Hypothalamus (tissue), 51 donors: Measurements from ENCODE around the gene LPXN.

Experiments used
- DNase-seq, 51 donors: peaks; one replicate each; lab custom pipeline; 2025; lab: John Stamatoyannopoulos, UW

The LPXN gene

DNA sequence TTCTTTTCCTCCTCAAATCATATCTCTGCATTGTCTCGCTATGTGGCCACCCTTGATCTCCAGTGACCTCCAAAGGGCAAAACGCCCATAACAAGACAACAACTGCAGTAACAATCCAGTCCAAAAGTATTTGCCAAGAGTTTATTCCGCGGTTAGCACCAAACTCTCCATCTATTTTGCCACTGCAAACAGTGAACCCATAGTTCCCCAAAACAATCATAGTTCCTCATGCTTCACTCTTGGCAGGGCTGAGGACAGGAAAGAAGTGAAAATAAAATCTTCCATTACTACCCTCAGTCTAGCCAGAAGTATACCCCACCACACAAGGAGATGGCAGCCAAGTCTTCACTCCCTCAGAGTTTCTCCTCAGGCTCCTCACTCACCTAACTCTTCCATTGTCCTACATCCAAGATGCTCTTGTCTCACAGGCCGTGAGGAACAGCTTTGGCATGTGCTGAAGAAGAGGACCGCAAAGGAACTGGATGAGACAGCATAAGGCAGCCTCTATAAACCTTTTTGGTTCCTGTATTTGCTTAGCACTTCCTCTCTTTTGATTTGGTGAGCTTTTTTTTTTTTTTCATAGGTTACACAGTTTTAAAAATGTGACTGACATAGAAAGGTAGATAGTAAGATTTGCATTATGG is at the start of gene LPXN:
Gene LPXN, minus strand, starts transcription at position 480 of the 644 bp plus-strand sequence. Its CDS starts 84 bp downstream, at position 396.
- peak in 10 of 51 donors; percentile 13 to 47 (median 30) for DNase-seq

DNA sequence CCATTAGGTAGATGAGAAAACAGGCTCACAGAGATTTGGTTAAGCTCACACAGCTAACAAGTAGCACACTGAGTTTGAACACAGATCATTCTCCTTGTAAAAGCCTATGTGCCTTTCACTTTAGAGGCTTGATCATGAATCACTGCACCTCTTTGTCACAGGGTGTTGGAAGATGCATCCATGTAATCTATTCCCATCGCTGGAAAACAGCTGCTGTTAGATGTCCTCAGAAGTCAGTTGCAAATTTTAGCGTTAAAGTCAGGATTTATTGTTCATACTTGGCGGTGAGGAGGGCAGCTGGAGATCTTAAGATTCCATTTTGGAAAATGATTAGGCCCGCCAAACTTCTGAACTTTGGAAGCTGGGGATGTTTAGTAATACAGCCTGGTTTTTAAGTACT is 49.4 kb upstream of the LPXN start:
- no peak for DNase-seq

DNA sequence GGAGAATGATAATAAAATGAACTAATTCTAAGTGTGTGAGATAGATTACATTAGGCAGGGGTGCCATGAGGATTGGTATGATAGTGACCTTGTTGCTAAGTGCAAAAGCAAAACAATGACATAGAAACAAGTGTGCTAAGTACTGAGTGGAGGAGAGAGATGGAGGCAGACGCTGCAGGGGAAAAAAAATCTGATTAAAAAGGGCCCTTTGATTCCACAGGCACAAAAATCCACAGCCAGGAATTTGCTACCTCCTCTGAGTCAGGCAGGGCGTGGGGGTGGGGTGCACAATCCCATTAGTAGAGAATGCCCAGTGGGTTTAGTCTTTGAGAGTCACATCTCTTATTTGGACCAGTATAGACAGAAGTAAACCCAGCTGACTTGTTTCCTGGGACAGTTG is 46.7 kb upstream of the LPXN start, which contains the start of gene CNTF:
Gene CNTF, plus strand, starts transcription at position 322 of the 400 bp plus-strand sequence. CDS start 88 bp downstream, outside the sequence.
- no peak for DNase-seq

DNA sequence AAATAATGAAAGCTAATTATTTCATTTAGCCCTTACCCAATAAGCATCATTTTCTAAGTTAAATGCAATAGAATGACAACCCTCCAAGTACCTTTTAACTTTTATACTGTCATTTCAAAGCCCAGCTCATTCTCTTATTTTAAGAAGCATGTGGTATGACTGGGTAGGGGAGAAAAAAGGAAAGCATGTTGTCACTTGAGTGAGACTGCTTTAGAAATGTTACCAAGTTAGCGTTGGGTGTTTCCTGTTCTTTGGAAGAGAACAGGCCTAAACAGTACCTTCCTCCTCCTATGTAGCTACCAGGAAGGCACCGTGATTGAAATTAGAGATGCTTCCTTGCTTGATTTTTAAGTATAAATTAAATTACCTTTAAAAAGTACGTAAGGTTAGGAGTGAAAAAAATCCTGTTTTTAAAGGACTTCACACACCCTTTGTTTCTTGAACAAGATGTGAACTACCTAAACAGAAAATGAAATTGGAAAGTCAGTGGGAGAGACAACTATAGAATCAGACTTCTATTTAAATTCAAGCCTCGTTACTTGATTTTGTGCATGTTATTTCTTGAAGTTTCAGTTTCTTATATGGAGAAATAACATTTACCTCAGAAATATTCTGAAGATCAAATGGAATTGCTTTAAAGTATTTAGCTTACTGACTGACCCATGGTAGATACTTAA is 46.1 kb upstream of the LPXN start:
- DNase-seq = no peak

DNA sequence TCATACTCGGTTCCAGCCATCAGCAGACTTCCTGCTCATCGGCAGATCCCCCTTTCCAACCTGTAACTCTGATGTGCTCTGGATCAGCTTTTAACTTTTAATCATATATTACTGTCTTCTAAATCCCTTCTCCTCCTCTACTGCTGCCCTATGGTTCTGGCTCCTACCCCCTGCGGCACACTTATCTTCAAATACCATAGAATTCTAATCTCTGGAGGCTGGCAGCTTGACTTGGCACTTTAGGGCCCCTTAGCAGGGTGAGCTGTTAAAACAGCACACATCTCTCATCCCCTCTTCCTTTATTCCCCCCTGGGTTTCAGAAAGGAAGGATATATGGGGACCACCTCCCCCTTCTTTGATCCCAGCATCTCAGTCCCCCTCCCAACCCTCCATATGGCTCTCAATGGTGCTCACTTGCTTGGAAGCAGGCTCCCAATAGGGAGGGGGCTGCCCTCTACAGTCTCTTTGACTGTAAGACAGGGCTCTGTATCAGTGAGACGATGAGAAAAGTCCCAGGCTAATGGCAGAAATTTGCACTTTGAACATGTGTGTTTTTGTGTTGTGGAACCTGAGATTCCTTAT is 42.4 kb upstream of the LPXN start:
- DNase-seq = peak in 7 of 51 donors; percentile 1 to 18 (median 9)

DNA sequence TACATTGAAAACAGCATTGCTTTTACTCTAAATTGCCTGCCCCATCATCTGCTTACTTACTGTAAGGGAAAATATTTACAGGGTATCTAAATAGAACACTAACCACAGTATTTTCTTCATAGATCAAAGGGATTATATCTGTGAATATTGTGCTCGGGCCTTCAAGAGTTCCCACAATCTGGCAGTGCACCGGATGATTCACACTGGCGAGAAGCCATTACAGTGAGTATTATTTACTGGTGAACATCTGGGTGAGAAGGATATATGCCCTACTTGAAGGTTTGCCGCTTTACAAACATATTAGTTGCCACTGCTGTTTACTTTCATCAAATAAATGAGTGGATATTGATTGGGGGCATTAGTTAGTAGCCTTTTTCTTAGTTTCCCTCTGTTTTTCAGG is 40.9 kb upstream of the LPXN start:
- no peak for DNase-seq

DNA sequence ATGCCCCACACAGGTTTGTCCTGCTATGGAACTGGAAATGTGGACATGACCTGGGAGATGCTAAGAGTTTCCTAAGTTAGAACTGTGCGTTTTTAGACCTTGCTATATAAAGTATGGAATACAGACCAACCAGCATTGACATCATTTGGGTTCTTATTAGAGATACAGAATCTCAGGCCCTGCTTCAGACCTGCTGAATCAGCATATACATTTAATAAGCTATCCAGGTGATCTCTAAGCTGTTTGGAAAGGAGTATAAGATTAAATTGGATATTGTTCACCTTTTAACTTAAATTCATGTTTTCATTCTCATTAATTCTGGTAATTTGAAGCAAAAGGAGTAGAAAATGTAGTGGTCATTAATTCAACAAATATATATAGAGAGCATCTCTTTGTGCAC is 39.9 kb upstream of the LPXN start:
- DNase-seq = no peak

DNA sequence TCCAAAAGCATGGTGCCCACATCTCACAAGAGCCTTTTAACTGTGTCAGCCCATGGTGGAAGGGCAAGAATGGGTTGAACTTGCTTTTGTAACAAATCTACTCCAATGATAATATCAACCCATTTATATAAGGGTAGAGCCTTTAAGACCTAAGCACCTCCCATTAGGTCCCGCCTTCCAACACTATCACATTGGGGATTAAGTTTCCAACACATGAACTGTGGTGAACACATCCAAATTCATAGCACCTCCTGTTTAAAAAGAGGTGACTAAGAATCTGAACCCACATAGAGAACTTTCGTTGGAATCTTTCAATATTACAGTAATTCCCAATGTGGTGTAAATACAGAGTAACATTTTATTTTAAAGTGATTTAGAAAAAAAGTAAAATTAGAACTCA is 37.6 kb upstream of the LPXN start:
- DNase-seq = no peak

DNA sequence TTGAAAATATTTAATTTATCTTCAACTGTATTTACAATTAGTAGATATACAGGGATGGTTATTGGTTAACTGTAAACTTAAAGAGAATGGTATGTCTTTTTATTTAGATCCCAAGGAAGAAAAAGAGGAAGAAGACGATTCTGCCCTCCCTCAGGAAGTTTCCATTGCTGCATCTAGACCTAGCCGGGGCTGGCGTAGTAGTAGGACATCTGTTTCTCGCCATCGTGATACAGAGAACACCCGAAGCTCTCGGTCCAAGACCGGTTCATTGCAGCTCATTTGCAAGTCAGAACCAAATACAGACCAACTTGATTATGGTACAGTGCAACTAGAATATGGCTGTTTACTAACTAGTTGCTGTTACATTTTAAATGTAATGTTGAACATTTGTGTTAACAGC is 34.1 kb upstream of the LPXN start:
- DNase-seq = no peak

DNA sequence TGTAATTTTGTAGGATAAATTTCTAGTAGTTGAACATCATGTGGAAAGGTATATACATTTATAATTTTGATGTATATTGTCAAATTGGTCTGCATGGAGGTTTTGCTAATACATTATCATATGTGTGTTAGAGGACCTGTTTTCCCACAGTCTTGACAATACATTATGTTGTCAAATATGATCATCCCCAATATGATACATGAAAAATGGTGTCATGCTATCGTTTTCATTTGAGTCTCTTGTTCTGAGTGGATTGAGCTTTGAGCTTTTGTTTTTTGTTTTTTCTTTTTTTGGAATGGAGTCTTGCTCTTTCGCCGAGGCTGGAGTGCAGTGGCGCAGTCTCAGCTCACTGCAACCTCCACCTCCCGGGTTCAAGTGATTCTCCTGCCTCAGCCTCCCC is 32.7 kb upstream of the LPXN start:
- no peak for DNase-seq

DNA sequence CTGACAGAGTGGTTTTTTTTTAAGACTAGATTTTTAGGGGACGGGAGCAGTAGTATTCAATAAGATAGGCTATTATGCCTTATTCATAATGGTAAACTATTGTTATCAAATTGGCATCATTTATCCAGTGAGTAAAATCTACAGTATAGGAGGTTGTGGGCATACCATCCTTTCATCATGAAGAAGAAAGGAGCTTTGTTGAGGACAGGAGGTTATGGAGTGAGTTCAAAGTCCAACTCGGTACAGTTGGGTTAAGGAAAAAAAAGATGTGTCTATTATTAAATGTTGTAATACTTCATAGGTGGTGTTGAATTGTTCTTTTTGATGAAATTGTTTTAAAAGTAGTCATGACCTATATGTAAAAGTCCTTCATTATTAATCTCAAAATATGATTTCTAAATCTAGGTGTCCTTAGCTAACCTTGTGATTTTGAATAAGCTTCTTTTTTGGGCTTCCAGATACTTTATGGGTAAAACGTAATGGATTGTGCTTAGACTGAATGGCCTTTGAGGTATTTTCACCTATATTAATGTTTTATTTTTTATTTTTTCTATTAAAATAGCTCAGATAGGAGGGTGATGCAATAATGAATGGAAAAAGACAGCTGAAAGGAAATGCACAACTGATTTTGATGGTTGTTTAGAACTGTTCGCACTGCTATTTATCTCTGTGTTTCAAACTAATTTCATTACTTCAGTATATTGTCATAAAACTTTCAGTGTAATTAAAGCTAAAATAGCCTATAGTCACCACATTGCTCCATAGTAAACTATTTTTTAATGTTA is 31.5 kb upstream of the LPXN start:
- no peak for DNase-seq

DNA sequence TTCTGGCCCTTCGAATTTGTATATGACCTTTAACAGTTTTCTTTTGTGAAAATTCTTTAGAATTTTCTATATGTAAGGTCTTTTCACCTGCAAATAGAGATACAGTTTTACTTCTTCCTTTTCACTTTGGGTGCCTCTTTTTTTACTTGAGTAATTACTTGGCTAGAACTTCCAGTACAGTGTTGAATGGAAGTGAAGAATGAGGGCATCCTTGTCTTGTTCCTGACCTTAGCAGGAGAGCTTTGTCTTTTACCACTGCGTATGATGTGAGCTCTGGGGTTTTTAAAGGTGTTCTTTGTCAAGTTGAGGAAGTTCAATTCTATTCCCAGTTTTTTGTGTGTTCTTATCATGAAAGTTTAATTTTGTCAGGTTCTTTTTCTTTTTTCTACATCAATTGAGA is 24.9 kb upstream of the LPXN start:
- DNase-seq = no peak

DNA sequence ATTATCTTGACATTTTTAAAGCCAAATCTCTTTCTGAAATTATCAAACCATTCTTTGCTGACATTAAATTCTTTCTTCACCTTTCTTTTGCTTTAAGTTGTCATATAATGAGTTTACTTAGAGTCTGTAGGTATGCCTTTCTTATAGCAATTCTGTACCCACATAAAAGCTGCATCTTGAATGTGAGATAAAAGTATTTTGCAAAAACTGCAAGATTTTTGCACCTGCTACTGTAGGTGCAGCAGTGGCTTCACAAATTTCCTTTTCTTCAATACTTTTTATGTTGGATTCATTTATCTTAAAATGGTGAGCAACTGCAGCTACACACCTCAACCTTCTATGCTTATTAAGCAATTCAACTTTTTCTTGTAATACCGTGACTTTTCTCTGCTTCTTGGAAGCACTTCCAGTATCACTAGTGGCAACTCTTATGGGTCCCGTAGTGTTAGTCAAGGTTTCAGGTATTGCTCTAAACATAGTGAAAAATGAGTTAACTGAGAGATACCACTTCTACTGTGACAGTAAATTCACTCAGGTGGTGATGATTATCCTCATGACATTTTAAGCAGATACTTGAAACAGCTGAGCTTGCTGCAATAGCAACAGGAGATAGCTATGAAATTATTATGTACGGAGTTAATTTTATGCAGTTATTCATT is 22.0 kb upstream of the LPXN start:
- DNase-seq = no peak

DNA sequence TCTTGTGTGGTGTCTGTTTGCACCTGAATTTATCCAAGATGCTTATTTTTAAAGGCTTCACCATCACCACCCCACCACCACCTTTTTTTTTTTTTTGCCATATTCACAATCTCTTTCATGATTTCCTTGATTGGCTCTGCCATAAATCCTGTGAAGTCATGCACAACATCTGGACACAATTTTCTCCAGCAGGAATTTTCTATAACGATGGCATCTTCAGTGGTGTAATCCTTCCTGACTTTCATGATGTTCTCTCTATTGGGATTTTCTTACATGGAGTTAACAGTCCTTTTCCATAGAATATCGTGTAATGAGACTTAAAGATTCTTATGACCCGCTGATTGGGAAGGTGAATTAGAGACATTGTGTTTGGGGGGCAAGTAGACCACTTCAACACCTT is 21.0 kb upstream of the LPXN start:
- DNase-seq = no peak

DNA sequence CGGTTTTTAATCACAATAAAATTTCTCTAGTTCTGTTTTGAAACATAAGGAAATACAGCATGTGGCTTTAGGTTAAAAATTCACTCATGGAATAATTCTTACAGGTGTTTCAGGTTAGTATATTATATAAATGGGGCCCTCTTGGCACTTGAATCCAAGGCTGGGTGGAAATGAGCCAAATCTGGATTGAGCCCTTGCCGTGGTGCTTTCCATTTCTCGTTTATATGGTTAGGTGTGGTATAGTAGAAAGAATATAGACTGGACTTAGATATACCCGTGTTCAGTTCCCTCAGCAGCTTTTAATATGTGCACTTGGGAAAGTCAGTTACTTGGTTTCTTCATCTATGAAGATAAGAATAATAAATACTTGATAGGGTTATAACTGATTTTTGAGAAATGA is 19.2 kb upstream of the LPXN start:
- DNase-seq = no peak

DNA sequence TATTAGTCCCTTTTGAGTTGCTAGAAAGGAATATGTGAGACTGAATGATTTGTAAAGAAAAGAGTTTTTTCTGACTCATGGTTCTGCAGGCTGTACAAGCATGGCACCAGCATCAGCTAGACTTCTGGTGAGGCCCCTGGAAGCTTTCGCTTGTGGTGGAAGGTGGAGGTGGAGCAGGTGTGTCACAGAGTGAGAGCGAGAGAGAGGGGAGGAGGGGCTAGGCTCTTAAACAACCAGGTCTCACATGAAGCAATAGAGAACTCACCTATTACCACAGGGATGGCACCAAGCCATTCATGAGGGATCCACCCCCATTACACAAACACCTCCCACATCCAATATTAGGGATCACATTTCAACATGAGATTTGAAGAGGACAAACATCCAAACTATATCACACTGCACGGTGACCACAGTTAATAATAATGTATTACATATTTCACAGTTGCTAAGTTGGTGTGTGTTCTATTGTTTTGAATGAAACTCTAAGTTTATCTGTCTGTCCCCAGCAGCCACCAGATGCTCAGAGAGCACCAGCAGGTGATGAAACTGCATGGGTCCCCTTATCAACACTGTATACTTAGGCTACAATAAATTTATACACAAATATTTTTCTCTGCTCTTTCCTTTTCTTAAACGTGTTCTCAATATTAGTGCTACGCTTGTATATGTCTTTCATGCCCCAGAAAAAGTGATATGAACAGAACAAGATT is 17.3 kb upstream of the LPXN start:
- DNase-seq = no peak

DNA sequence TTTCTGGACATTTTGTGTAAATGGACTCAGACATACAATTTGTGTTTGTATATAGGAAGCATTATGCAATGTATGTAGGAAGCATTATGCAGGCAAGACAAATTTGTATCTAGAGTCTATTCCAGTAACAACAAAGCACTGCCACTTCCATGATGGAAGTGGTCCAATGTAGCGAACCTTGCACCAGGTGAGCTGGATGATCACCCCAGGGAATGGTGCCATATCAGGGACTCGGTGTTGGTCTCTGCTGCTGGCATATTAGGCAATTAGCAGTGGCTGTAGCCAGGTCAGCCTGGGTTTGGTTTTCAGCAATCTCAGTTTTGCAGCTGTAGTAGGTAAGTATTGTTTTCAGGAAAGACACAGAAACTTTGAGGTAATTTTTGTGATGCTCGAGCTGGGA is 16.0 kb upstream of the LPXN start:
- DNase-seq = no peak

DNA sequence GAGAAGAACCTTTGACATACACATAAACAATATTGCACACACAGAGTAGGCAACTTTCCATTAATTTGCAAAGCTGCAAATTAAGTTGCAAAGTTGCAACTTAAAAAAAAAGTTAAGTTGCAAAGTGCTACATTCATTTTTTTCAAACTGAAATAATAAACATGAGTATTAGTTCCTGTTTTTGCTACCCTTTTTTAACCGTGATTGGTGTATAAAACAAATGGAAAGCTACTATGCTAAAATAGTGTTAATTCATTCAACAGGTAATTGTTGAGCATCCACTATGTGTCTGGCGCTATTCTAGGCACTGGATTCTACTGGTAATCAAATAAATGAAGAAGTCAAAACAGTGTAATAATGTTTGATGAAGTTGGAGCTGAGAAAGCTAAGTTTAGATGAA is 11.3 kb upstream of the LPXN start:
- DNase-seq = no peak

DNA sequence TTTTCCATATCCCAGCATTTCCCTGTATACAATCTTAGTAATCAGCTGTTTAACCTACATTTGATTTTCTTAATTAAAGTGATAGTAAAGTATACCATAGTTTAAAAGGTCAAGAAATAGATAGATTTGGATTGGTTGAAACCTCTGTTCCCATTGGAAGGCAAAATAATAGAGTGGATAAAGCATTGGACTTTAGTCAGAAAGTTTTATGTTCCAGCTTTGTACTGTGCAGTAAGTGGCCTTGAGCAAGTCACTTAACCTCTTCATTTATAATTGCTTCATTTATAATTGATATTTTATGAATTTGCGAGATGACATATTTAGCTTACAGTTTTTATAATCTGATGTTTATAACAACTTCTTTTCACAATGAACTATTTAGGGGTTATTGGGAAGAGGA is 6.8 kb upstream of the LPXN start:
- DNase-seq = no peak

DNA sequence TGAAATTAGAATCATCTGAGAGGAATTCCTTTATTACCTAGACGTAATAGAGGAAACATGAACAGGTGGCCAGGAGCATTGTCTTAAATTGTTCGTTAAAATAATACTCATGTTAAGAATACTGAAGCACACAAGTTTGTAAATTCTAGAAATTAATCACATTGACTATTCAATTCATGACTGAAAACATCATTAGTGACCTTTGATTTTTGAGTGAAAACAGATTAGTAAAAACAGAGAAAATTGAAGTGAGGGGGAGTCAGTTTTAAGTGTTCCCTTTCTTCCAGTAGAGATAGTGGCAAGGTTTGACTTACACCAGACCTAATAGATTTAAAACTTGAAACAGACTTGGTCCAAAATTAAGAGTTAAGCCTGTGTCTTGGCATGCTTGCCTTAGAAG is 4.7 kb upstream of the LPXN start:
- no peak for DNase-seq
